Heart left ventricle (tissue), 13 donors: ENCODE results near the gene SEC14L2.

Experiments
- POLR2A ChIP-seq, 2 donors: fragments of 450-650 bp; IDR thresholded peaks; one replicate each; pipeline ENCODE4 v1.6.1; 2017; ENCODE audit warnings: antibody characterized with exemption in 2 of 2, mild to moderate bottlenecking in 2 of 2, moderate library complexity in 2 of 2
- TF ChIP-seq, protein P1 (sequence below), 12 donors: fragments of 200-600 bp; sonication (generic) in 4 of 12; IDR thresholded peaks; one replicate each; pipeline versions ENCODE4 v1.5.0 to v1.8.0; 2018 to 2022; ENCODE audit warnings: antibody characterized with exemption in 12 of 12, mild to moderate bottlenecking in 5 of 12
- donor health status: ischemic (EF 13 %, LVEDD 7.1; RV severe dilation, severe dysfunction).
- donor health status: DM: no; HTN: yes; CAD: no.
- donor health status: DM: no; HTN: no; CAD: no.
- donor health status: ischemic (EF 25% LVEDD 6.9; RV normal size, moderate dysfunction).
- donor health status: ischemic (EF 25% LVEDD 5.7; RV mildly dilated, moderate dysfunction).
- donor health status: ischemic (EF 35%, LVEDD 5.7; RV mildly dilated, moderate dysfunction).
- donor health status: nonischemic (EF 11% LVEDD 7.7; RV severe dilation, severe dysfunction).
- donor health status: DM: yes; HTN: yes; CAD: no.
- donor health status: PGD.
- donor health status: ischemic (EF 29% LVEDD 5.4; RV normal size, mild dysfunction).
- donor health status: nonischemic (EF 23%, LVEDD 6.1; RV moderate dilation, normal function).

DNA sequence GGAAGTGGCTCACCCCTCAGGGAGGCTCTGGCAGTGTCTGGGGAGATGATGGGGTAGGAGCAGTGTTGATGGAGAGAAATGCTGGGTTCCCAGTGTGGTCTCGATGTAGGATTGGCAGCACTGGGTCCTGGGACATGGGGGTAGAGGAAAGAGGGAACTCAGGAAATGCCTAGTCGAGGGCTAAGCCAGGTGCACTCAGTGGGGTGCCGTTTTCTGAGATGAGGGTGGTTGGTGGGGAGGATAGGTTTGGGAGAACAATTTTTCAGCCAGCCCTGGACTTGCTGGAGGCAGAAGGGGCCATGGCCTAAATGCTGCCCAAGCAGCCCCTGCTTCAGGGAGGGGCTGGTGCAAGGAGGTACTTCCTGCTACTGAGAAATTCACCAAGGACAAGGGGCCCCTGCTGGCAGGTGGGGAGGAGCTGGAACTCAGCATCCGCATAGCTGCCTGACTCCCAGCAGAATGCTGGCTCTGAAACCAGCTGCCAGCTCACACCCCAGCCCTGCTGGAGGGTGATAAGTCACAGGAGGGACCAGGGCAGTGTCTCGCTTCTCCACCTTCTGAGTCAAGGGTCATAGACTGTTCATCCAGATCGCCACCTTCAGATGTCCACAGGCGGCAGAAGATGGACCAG is 34.1 kb upstream of the SEC14L2 start:
- TF ChIP-seq, protein P1, sequence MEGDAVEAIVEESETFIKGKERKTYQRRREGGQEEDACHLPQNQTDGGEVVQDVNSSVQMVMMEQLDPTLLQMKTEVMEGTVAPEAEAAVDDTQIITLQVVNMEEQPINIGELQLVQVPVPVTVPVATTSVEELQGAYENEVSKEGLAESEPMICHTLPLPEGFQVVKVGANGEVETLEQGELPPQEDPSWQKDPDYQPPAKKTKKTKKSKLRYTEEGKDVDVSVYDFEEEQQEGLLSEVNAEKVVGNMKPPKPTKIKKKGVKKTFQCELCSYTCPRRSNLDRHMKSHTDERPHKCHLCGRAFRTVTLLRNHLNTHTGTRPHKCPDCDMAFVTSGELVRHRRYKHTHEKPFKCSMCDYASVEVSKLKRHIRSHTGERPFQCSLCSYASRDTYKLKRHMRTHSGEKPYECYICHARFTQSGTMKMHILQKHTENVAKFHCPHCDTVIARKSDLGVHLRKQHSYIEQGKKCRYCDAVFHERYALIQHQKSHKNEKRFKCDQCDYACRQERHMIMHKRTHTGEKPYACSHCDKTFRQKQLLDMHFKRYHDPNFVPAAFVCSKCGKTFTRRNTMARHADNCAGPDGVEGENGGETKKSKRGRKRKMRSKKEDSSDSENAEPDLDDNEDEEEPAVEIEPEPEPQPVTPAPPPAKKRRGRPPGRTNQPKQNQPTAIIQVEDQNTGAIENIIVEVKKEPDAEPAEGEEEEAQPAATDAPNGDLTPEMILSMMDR (IDR thresholded peaks at IDR 0.05) = no peak
- TF ChIP-seq POLR2A (IDR thresholded peaks at IDR 0.05) = no peak
